Activated CD4-positive, alpha-beta T cell treated with anti-CD3 and anti-CD28 coated beads, Interleukin-2, amount 10 ng/mL, durations not matched to agents 24 days and 14 days (primary cell): ENCODE data around the gene EGLN3. TPM values are rescaled to one million over a fixed set of nuclear protein-coding genes. Genes with fewer than 3 reads are reported as not detected.

Experiments
- DNase-seq: peaks from one replicate; pipeline ENCODE4 v3.0.0; 2022
- H3K27ac Mint-ChIP-seq: one replicate; pipeline ENCODE4 v1.8.0; 2022; ENCODE audit warnings: mild to moderate bottlenecking, mixed read lengths
- H3K27me3 Mint-ChIP-seq: one replicate; pipeline ENCODE4 v1.8.0; 2022; ENCODE audit warnings: mixed read lengths
- H3K36me3 Mint-ChIP-seq: one replicate; pipeline ENCODE4 v1.8.0; 2022; ENCODE audit warnings: low read depth, mild to moderate bottlenecking, mixed read lengths
- H3K4me1 Mint-ChIP-seq: one replicate; pipeline ENCODE4 v1.8.0; 2021; ENCODE audit warnings: mixed read lengths
- H3K4me3 Mint-ChIP-seq: one replicate; pipeline ENCODE4 v1.8.0; 2022; ENCODE audit warnings: mild to moderate bottlenecking, moderate library complexity, mixed read lengths
- H3K9me3 Mint-ChIP-seq: one replicate; pipeline ENCODE4 v1.8.0; 2021; ENCODE audit warnings: mixed read lengths
- intact Hi-C: fragments of 100-400 bp; cut with micrococcal nuclease; formaldehyde crosslinking; loops from one replicate; pipeline ENCODE4 v1.15.1; 2023
- total RNA-seq: library from RNA; stranded (reverse); gene quantifications from 2 replicates; pipeline ENCODE4 v1.2.3, GENCODE V29; 2022

EGLN3 gene
- total RNA-seq, 1 donor from 2014 or later: 17.6 TPM

DNA sequence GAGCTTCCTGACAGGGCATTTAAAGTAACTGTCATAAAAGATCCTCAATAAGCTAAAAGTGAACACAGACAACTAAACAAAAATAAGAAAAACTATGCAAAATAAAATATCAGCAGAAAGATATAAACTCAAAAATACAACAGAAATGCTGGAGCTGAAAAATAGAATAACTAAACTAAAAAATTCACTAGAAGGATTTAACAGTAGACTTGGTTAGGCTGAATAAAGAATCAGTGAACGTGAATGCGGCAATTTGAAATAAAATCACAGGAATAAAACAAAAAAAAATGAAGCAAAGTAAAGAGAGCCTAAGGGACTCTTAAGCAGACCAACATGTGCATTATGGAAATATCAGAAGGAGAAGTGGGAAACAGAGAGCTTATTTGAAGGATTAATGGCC is 74.6 kb downstream of the EGLN3 start:
- Mint-ChIP-seq H3K4me3 (no peak overlapping the region), H3K4me1 (peaks cover 9% of the 10 kb centered on the region), H3K27me3 (peaks cover 12% of the 10 kb centered on the region), H3K27ac (no peak overlapping the region), H3K9me3 (peaks cover 33% of the 10 kb centered on the region), H3K36me3 (peaks cover 19% of the 10 kb centered on the region)
- no peak for DNase-seq
- intact Hi-C loops: no loop called here
